Osteocyte (in vitro differentiated cells): ENCODE results near the gene MAPK8IP3. TPM values are rescaled to one million over a fixed set of nuclear protein-coding genes. Genes with fewer than 3 reads are reported as not detected.
"Not testable (repeated sequence)": the region's sequence is repeated elsewhere in the genome, so short reads cannot be mapped to it uniquely, and the experiment has no call there.

Experiments
- DNase-seq: peaks from one replicate; pipeline ENCODE4 v3.0.0; 2021; ENCODE audit warnings: mixed read lengths; ENCODE audit not compliant: unreplicated experiment; ENCODE audit errors: extremely low spot score
- H3K27ac Mint-ChIP-seq: one replicate; pipeline ENCODE4 v1.8.0; 2021; ENCODE audit warnings: mild to moderate bottlenecking, mixed read lengths; ENCODE audit not compliant: unreplicated experiment
- H3K27me3 Mint-ChIP-seq: one replicate; pipeline ENCODE4 v1.8.0; 2021; ENCODE audit warnings: mixed read lengths; ENCODE audit not compliant: unreplicated experiment
- H3K36me3 Mint-ChIP-seq: one replicate; pipeline ENCODE4 v1.8.0; 2021; ENCODE audit warnings: mixed read lengths; ENCODE audit not compliant: unreplicated experiment
- H3K4me1 Mint-ChIP-seq: one replicate; pipeline ENCODE4 v1.8.0; 2021; ENCODE audit warnings: mixed read lengths; ENCODE audit not compliant: unreplicated experiment
- H3K4me3 Mint-ChIP-seq: one replicate; pipeline ENCODE4 v1.8.0; 2021; ENCODE audit warnings: mild to moderate bottlenecking, moderate library complexity, mixed read lengths; ENCODE audit not compliant: unreplicated experiment
- H3K9me3 Mint-ChIP-seq: one replicate; pipeline ENCODE4 v1.8.0; 2021; ENCODE audit warnings: mixed read lengths; ENCODE audit not compliant: unreplicated experiment
- CTCF ChIP-seq: fragments of 200-600 bp; sonication (generic); IDR thresholded peaks from 2 replicates; pipeline ENCODE4 v1.5.0; 2021; ENCODE audit warnings: antibody characterized with exemption, mild to moderate bottlenecking, moderate library complexity
- total RNA-seq: library from RNA; stranded (reverse); gene quantifications from 2 replicates; pipeline ENCODE4 v1.2.1, GENCODE V29; 2021

Gene MAPK8IP3
- total RNA-seq, 1 donor from 2014 or later, result 105 TPM

GRCh38 chr16:1793578-1794220 lies 87.7 kb downstream of the MAPK8IP3 start, which contains the start of gene IGFALS:
Gene IGFALS, minus strand, starts transcription at chr16:1793705. Its CDS starts 53 bp downstream, at chr16:1793652.
- no peak for TF ChIP-seq CTCF
- Mint-ChIP-seq H3K4me1 (no peaks in the 10 kb centered on the region), H3K4me3 (no peak within 1 kb of the TSS), H3K27me3 (no peaks in the 10 kb centered on the region), H3K9me3 (no peaks in the 10 kb centered on the region), H3K27ac (no peak within 1 kb of the TSS), H3K36me3 (peaks cover 7% of the 10 kb centered on the region)
- DNase-seq, result peak; percentile 84

DNA sequence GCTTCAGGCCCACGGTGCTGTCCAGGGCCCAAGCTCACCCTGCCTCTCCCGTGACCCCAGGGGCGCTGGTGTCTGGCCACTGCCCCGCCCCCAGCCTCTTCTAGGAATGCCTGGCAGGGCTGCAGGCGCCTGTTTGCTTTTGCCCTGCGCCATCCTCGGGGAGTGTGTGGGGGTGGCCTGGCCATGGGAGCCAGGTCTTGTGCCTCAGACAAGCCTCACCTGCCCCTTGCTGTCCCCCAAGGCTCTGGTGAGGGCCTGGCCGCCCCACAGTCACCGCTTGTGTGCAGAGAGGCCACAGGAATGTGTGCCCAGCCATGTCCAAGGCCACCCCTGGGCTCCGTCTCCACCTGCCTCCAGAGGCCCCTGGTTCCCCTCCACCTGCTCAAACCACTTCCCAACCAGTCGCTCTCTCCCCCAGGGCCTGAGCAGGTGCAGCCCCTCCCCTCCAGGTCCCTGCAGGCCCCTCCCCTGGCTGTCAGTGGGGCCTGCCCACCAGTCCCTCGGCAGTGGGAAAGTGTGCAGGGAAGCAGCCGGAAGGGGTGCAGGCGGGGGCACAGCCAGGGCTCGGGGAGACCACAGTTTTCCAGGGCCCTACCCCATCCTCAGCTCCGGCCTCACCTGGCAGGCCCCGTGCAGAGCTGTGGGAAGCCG lies 88.4 kb downstream of the MAPK8IP3 start:
- no peak for DNase-seq
- Mint-ChIP-seq H3K4me1 (no peaks in the 10 kb centered on the region), H3K4me3 (no peak overlapping the region), H3K9me3 (peaks cover 4% of the 10 kb centered on the region), H3K27ac (no peak overlapping the region), H3K36me3 (peaks cover 4% of the 10 kb centered on the region), H3K27me3 (no peaks in the 10 kb centered on the region)
- TF ChIP-seq CTCF, result no peak

- TF ChIP-seq CTCF, result no peak
- Mint-ChIP-seq H3K9me3 (peaks cover 4% of the 10 kb centered on the region), H3K4me1 (no peaks in the 10 kb centered on the region), H3K36me3 (peaks cover 4% of the 10 kb centered on the region), H3K27ac (no peak overlapping the region), H3K4me3 (no peak overlapping the region), H3K27me3 (no peaks in the 10 kb centered on the region)
- no peak for DNase-seq
Measured at GRCh38 chr16:1794908-1795666, 89.1 kb downstream of the MAPK8IP3 start.

DNA sequence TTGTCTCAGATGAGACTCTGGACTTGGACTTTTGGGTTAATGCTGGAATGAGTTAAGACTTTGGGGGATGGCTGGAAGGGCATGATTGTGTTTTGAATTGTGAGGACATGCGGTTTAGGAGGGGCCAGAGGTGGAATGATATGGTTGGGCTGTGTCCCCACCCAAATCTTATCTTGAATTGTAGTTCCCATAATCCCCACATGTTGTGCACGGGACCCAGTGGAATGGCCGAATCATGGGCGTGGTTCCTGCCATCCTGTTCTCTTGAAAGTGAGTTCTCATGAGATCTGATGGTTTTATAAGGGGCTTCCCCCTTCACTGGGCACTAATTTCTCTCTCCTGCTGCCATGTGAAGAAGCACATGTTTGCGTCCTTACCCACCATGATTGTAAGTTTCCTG lies 93.3 kb downstream of the MAPK8IP3 start:
- H3K27me3 Mint-ChIP-seq, DNase-seq, H3K27ac Mint-ChIP-seq, H3K4me3 Mint-ChIP-seq, H3K36me3 Mint-ChIP-seq, H3K4me1 Mint-ChIP-seq, H3K9me3 Mint-ChIP-seq: not testable (repeated sequence)

- Mint-ChIP-seq H3K36me3 (peaks cover 4% of the 10 kb centered on the region), H3K9me3 (peaks cover 4% of the 10 kb centered on the region), H3K27ac (no peak overlapping the region), H3K27me3 (no peaks in the 10 kb centered on the region), H3K4me1 (no peaks in the 10 kb centered on the region), H3K4me3 (no peak overlapping the region)
- no peak for TF ChIP-seq CTCF
- DNase-seq, result no peak
Measured at GRCh38 chr16:1800701-1801100, 94.7 kb downstream of the MAPK8IP3 start.
